GM19240 (cell line): ENCODE measurements around the gene ASAP2.

ENCODE experiments used
- DNase-seq: peaks from one replicate; pipeline ENCODE4 v3.0.0; 2011; ENCODE audit warnings: low spot score; ENCODE audit not compliant: insufficient read length

The ASAP2 gene

DNA sequence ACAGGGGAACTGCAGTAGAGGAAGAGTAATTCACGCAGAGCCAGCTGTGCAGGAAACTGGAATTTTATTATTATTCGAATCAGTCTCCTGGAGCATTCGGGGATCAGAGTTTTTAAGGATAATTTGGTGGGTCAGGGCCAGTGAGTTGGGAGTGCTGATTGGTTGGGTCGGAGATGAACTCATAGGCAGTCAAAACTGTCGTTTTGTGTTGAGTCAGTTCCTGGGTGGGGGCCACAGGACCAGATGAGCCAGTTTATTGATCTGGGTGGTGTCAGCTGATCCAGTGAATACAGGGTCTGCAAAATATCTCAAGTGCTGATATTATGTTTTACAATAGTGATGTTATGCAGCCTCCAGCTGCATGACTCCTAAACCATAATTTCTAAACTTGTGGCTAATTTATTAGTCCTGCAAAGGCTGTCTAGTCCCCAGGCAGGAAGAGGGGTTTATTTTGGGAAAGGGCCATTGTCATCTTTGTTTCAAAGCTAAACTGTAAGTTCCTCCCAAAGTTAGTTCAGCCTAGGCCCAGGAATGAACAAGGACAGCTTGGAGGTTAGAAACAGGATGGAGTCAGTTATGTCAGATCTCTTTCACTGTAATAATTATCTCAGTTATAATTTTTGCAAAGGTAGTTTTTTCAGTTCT is 67.0 kb downstream of the ASAP2 start:
- no peak for DNase-seq

GRCh38 chr2:9274701-9275343 is 68.2 kb downstream of the ASAP2 start:
- DNase-seq, result no peak

DNA sequence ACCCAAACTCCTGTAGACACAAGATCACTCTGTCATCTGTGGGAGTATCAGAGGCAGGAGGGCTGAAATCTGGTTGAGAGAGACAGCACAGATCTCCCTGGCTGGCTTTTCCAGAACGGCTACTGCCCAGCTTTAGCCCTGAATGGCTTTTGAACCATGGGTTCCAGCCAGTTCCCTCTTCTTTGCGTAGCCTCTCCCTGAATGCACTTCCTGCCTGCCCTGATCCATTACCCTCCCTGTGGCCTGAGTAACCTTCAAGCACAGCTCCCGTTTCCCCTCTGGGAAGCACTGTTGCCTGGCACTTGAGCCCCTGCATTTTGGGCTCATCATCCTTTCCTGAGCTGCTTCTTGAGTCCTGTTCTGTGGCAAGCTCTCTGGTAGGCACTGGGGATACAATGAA is 68.8 kb downstream of the ASAP2 start:
- no peak for DNase-seq

DNA sequence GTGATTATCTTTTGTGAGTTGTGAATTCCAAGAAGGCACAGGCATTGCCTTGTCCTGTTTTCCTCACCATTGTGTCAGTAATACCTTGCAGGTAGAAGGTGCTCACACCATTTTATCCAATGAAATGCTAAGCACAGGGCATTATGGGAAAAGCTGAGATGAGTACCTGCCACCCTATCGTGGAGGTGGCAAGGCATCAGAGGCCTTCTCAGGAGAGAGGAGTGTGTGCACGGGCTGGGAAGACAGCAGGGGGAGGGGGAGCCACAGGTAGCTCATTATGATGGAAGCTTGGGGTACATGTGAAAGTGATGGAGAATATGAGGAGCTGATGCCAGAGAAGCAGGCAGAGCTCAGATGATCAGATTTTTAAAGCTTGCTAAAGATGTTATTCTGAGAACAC is 69.5 kb downstream of the ASAP2 start:
- no peak for DNase-seq

- DNase-seq, result no peak
These were observed 70.4 kb downstream of the ASAP2 start for GRCh38 chr2:9276901-9277451.

GRCh38 chr2:9278439-9278838 is 71.8 kb downstream of the ASAP2 start:
- DNase-seq, result no peak

DNA sequence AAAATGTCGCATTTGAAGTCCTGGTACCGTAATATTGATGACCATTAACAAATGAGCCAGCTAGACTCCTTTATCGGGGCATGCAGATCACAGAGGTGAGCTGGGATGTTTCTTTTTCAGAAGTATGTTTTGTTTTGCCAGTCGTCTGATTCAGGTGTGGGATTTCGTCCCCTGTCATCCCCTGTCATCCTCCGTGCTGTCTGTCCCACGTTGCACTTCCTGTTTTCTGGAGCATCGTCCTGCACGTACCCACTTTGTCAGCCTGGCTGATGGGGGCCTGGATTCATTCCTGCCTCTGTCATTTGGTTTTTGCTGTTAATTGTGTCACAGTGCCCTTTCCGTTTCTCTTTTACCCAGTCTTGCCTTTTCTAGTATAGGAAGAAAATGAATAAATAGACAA is 72.8 kb downstream of the ASAP2 start:
- DNase-seq, result no peak

- DNase-seq, result no peak
These were observed 73.6 kb downstream of the ASAP2 start for GRCh38 chr2:9280224-9280623.

DNA sequence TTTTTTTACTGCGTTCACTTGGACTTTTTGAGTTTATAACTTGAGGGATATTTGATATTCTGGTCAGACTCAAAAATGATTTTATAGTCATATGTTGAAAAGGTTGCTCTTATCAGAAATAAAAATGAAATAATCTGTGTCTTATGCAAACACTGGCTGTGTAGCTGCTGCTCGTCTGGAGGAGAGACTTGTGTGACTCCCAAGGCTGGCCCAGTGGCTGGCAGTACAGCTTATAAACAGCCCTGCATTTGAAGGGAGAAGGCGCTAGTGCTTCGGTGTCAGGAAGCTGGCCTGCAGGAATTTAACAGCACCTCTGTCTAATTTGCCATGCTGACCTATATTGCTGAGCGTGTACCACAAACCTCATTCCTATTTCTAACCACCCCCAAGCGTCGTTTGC is 74.5 kb downstream of the ASAP2 start:
- no peak for DNase-seq

GRCh38 chr2:9282128-9283112 is 75.8 kb downstream of the ASAP2 start:
- DNase-seq, result no peak

DNA sequence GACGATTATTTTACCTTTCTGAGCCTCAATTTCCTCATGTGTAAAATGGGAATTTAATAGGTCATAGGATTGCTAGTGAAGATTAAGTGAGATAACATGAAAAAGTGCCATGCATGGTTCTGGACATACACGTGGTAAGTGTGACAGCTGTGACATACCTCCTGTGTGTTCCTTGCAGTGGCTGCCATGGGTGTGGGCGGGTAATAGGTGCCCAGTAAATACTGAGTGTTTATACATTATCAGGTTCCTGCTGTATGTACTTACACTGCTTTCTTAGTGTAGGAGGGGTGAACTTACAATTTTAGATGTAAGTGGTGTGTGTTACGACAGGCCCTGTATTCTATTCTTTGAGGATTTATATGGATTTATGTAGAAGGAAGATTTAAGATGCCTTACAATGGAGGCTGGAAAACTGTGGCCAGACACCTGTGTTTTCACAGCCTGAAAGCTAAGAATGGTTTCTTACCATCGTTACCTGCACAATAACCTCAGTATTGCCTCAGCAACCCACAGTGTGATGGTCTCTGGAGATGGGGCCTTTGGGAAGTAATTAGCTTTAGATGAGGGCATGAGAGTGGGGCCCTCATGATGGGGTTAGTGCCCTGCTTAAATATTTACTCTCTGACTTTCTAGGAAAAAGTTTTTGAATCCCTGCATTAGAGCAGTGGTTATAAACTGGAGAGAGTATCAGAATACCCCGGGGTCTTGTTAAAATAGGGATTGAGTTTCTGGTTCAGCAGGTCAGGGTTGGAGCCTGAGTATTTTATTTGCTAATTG is 78.1 kb downstream of the ASAP2 start:
- DNase-seq, result no peak

DNA sequence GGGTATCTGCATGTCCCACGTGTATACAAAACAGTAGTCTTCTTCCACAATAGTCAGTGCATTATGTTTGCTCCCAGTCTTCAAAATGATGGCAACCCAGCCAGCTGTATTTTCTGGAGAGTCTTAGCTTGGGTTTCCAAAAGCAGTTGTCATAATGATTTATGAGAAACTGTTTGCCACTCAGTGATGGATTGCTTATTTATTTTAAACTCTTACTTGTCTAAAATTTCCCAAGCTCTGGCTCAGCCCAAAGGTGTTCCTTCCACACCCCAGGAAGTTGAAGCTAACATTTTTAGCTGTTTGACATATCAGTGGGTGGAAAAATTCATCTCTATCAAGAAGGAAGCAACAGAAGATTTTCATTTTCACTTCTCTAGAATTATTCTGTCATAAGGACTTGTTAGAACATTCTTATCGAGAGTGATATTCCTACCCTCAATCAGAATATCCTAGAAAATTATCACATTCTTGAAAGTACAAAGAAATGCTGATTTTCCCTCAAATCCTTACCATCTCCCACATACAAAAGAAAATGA is 78.8 kb downstream of the ASAP2 start:
- DNase-seq, result no peak

GRCh38 chr2:9285921-9286320 is 79.3 kb downstream of the ASAP2 start:
- DNase-seq, result no peak

DNA sequence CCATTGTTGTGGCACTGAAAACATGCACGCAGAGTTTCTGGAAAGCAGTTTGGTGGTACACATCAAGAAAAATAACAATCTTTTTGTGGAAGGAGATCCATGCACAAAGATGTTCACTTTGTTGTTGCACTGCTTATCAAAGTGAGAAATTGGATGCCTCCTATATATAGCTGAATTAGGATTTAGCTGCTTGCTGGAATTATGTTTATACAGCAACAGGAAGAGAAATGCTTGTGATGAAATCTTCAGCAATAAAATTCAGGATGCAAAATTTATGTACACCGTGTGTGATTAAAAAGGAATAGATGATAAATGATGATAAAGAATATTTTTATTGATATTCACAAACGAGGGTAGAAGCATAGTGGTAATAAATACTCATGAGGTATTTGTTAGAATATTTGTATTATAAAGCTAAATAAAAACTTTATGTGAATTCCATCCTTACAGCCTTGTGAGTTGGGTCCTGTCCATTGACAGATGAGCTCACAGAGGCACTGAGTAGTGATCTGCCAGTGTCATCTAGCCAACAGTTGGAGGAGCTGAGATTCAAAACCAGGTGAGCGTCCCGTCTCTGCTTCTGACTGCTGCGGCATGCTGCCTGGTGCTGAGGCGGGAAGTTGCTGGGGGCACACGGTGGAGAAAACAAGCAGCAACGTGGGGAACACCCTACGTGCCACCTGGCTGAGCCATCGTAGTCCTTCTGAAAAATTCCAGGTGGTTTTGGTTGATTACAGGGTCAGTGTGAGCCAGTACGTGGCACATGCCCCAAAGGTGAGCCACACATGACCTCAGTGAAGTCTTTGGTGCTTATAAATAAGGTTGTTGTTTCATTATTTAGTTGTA is 80.2 kb downstream of the ASAP2 start:
- no peak for DNase-seq

GRCh38 chr2:9287400-9288045 is 80.9 kb downstream of the ASAP2 start:
- no peak for DNase-seq

DNA sequence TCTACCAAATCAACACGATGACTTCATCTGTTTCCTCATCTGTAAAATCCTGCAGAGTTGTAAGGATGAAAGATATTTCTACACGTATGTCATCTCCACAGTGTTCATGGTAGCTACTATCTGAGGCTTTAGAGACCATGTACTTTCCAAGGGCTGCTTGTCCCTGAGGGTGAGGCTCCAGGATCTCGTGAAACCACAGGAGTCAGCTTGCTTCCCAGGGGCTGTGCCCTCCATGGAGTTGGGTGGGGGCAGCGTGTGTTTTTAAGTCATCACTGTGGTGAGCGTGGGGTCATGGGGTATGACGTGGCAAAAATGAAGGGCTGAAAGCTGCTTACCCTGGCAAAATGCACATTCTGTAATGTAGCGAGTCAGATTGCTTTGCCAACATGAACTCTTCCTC is 81.6 kb downstream of the ASAP2 start:
- DNase-seq, result no peak

- no peak for DNase-seq
These were observed 82.2 kb downstream of the ASAP2 start for GRCh38 chr2:9288681-9289338.

DNA sequence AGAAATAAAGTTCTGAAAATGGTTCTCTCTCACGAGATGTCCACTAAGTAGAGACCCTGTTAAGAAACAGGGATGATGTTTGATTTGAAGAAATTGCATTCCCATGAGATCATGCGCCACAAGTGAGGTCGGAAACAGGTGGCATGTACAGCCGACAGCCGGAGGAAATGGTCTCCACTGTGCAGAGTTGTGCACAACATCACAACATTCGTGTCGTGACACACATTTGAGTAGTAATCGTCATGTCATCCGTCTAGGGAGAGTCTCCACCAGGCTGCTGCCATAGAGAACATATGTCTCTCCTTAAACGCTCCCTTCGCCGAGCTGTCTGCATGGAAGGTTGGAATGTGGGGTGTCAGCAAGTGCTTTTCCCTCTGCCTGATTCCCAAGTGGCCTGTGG is 84.7 kb downstream of the ASAP2 start:
- DNase-seq, result no peak

DNA sequence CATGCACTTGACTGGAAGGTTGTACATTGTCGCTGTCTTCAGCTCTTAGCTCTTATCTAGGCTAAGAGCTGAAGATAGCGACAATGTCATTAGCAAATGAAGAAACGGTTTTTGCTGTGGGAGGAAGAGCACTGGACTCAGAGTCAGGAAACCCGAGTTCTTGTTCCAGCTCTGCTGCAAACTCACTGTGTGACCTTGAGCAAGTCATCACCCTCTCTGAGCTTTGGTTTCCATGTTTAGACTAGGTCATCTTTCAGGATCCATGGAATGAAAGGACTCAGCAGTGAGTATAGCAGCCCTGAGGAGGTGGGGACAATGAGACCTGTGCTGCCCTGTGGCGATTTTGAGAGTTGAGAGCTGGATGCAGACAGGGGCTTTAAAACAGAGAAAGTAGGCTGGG is 85.3 kb downstream of the ASAP2 start:
- no peak for DNase-seq
